Sigmoid colon (tissue), 7 donors: ENCODE data around the gene LHB. TPM values are rescaled to one million over a fixed set of nuclear protein-coding genes. Genes with fewer than 3 reads are reported as not detected.
"Not testable (repeated sequence)": the region's sequence is repeated elsewhere in the genome, so short reads cannot be mapped to it uniquely, and the experiment has no call there.

Experiments
- DNase-seq: peaks from one replicate; pipeline ENCODE4 v3.0.0-alpha.2; 2019
- H3K27ac ChIP-seq, 4 donors: fragments of 200-600 bp; sonication (generic); one replicate each; pipeline ENCODE4 v1.5.1; 2016 to 2019; ENCODE audit warnings: mild to moderate bottlenecking in 1 of 4
- H3K27me3 ChIP-seq, 3 donors: fragments of 200-600 bp; sonication (generic); one replicate each; pipeline ENCODE4 v1.5.1; 2019; ENCODE audit warnings: mild to moderate bottlenecking in 1 of 3
- H3K36me3 ChIP-seq, 4 donors: fragments of 200-600 bp; sonication (generic); one replicate each; pipeline ENCODE4 v1.5.1; 2016 to 2019
- H3K4me1 ChIP-seq, 4 donors: fragments of 200-600 bp; sonication (generic); one replicate each; pipeline ENCODE4 v1.5.1; 2017 to 2019
- H3K4me3 ChIP-seq, 4 donors: fragments of 200-600 bp; sonication (generic); one replicate each; pipeline ENCODE4 v1.5.1; 2017 to 2019; ENCODE audit warnings: mild to moderate bottlenecking in 2 of 4, moderate library complexity in 1 of 4
- H3K9me3 ChIP-seq, 4 donors: fragments of 200-600 bp in 3 of 4; sonication (generic) in 3 of 4; one replicate each; pipeline versions ENCODE4 v1.5.1 to v1.6.1; 2013 to 2019
- EP300 ChIP-seq, 4 donors: sonication (generic); formaldehyde crosslinking; IDR thresholded peaks; one replicate each; pipeline ENCODE4 v1.6.1; 2017; ENCODE audit warnings: antibody characterized with exemption in 4 of 4
- POLR2A ChIP-seq, 2 donors: fragments of 450-650 bp; IDR thresholded peaks; one replicate each; pipeline ENCODE4 v1.6.1; 2016; ENCODE audit warnings: antibody characterized with exemption in 2 of 2, mild to moderate bottlenecking in 2 of 2, moderate library complexity in 2 of 2
- POLR2AphosphoS5 ChIP-seq, 4 donors: sonication (generic); formaldehyde crosslinking; IDR thresholded peaks; one replicate each; pipeline ENCODE4 v1.6.1; 2017; ENCODE audit warnings: antibody characterized with exemption in 4 of 4
- WGBS, 2 donors: extraction: QIAGEN DNeasy Blood & Tissue Kit; methylation state at CpG; one replicate each; pipeline ENCODE4 v1.1.7; 2013; 5-methylcytosine and 5-hydroxymethylcytosine counted together
- intact Hi-C: fragments of 100-400 bp; cut with DNase I; formaldehyde crosslinking; loops from one replicate; pipeline ENCODE4 v1.15.1; 2023
- polyA plus RNA-seq, 3 donors: library from polyadenylated mRNA; stranded (reverse); fragments of 200-250 nt; gene quantifications; one replicate each; pipeline ENCODE4 v1.2.3, GENCODE V29; 2013
- total RNA-seq, 4 donors: library from RNA; depleted of rRNA; stranded (reverse); fragments of >200 nt; gene quantifications; one replicate each; pipeline ENCODE4 v1.1.0, GENCODE V29; 2016
- TF ChIP-seq, protein P1 (sequence below), 4 experiments: fragments of 450-650 bp in 3 of 4; fragments of 200-600 bp in 1 of 4; IDR thresholded peaks; one replicate each; pipeline ENCODE4 v1.5.1; 2016 to 2019; ENCODE audit warnings: antibody characterized with exemption in 4 of 4, mild to moderate bottlenecking in 3 of 4, moderate library complexity in 2 of 4
- donor health status: healthy with polysubstance abuse.
- donor health status: Bipolar disorder and iron deficiency.
- donor health status: healthy.

The LHB gene
- total and polyA plus RNA-seq, 7 donors, result not detected

DNA sequence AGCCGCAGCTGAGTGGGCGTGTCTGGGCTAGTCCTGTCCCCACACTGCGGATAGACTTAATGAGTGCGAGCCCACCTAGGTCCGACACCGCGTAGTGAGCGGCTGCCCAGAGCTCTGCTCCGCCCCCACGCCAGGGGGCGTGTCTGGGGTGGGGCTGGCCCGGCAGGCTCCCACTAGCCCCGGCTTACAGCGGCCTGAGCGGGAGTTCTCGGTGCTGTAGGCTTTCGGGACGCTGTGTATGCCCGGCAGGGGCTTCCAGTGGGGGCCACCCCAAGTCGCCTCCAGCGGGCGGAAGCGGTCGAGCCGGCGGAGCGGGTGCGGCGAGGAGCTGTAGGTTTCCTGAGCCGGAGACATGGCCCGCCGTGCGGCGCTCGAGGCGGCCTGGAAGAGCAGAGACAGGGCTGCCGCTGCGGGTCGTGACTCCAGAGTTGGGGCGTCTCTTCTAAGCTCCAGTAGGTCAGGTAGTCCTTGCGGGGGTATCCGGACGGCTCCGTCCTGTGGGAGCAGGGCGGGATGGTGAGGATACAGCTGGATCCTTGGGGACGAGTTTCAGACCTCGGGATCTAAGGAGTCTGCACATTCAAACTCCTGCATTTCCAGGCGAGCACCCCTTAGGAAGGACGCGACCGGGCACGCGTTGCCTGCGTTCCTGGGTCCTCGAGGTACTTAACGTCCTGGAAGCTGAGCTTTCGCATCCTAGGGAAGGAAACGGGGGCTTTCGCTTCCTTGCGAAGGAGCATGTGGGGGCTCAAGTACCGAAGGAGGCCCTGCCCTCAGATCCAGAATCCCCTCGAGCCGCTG is 39.4 kb upstream of the LHB start:
- H3K4me3 ChIP-seq, result peak overlapping the region; percentile 29 to 54 (median 48)
- WGBS, 2 donors, result 1% methylated on average over 63 of the region's 63 CpGs
- DNase-seq, result no peak
- no peaks in the 10 kb centered on the region for H3K36me3 ChIP-seq
- TF ChIP-seq, protein P1, sequence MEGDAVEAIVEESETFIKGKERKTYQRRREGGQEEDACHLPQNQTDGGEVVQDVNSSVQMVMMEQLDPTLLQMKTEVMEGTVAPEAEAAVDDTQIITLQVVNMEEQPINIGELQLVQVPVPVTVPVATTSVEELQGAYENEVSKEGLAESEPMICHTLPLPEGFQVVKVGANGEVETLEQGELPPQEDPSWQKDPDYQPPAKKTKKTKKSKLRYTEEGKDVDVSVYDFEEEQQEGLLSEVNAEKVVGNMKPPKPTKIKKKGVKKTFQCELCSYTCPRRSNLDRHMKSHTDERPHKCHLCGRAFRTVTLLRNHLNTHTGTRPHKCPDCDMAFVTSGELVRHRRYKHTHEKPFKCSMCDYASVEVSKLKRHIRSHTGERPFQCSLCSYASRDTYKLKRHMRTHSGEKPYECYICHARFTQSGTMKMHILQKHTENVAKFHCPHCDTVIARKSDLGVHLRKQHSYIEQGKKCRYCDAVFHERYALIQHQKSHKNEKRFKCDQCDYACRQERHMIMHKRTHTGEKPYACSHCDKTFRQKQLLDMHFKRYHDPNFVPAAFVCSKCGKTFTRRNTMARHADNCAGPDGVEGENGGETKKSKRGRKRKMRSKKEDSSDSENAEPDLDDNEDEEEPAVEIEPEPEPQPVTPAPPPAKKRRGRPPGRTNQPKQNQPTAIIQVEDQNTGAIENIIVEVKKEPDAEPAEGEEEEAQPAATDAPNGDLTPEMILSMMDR (IDR thresholded peaks at IDR 0.05), result peak in 2 of 4 experiments; percentile 27 to 29
- TF ChIP-seq POLR2AphosphoS5 (IDR thresholded peaks at IDR 0.05), result no peak
- no peak for TF ChIP-seq EP300 (IDR thresholded peaks at IDR 0.05)
- TF ChIP-seq POLR2A (IDR thresholded peaks at IDR 0.05), result no peak
- H3K27me3 ChIP-seq, result peaks cover 18 to 33% (median 23%) of the 10 kb centered on the region in 3 donors
- H3K27ac ChIP-seq, result no peak overlapping the region
- H3K9me3 ChIP-seq, result no peaks in the 10 kb centered on the region
- intact Hi-C loops, result no loop called here
- peaks cover 0 to 25% (median 21%) of the 10 kb centered on the region in 4 donors for H3K4me1 ChIP-seq

DNA sequence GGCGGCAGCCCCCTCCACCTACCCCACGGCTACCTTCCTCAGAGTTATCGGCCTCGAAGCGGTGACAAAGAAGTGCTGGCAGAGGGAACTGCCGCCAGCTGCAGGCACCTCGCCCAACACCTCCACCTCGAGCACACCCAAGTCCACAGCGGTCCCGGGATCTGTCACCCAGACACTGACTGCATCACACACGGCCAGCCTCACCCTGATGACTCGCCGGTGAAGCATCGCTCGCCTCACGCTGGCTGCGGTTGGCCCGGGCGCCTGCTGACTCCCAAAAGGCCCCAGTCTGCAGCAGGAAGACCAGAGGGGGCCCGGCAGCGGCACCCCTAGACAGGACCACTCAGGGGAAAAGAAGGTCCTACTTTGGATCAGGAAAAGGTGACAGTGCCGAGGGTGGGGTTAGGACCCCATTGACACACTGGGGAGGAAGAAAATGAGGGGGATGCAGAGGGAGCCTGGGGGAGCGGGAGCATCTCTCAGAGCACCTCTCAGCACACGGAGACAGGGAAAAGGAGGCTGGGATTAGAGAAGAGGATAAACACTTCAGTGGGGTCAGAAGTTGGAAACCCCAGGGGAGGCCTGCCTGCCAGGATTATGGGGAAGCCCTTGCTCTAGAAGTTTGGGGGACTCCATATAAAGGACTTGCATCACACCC is 33.6 kb upstream of the LHB start:
- H3K27ac ChIP-seq, H3K4me3 ChIP-seq, H3K27me3 ChIP-seq, H3K4me1 ChIP-seq, H3K36me3 ChIP-seq, intact Hi-C loops, H3K9me3 ChIP-seq, DNase-seq: not testable (repeated sequence)
- WGBS, 2 donors, result 53 to 77% methylated on average over 24 of the region's 24 CpGs

DNA sequence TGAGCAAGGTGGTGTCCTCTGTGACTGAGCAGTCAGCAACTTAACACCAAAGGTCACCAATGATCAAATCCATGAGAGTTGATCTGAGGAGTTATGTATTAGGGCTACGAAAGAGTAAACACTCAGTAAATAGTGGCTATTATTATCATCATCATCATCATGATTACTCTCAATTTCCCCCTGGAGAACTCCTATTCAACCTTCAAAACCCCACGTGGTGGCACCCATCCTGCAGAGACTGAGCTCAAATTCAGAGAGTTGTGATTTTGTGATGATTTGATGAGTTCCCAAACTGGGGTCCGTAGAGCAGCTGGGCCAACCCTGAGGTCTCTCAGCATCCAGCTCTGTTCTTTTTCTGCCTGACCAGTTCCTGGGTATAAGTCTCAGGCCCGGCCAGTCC is 32.9 kb upstream of the LHB start:
- H3K9me3 ChIP-seq, H3K27ac ChIP-seq, H3K27me3 ChIP-seq, H3K4me1 ChIP-seq, intact Hi-C loops, H3K36me3 ChIP-seq, H3K4me3 ChIP-seq, DNase-seq: not testable (repeated sequence)
- WGBS, 2 donors, result 74 to 79% methylated on average over 3 of the region's 4 CpGs

DNA sequence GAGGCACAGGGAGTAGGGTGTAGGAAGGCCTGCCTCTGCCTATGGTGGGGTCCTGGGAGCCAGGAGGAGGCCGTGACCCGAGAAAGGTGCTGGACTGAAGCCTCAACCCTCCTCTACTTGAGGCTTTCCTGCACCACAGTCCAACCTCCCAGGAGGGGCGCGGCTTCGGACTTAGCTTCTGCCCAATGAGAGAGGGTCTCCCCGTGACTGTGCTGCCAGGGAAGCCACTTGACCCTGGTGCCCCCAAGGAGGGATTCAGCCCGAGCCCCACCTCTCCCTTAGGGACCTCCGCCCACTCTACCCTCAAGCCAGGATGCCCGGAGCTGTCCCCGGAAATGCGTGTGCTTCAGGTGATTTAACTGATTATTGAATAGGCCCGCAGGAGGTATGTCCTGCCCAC is 32.1 kb upstream of the LHB start, which contains the start of gene CGB8:
Gene CGB8, minus strand, starts transcription at position 101 of the 400 bp plus-strand sequence. CDS start 372 bp downstream, outside the sequence.
- H3K27ac ChIP-seq, H3K27me3 ChIP-seq, DNase-seq, H3K36me3 ChIP-seq, intact Hi-C loops, H3K9me3 ChIP-seq, H3K4me3 ChIP-seq, H3K4me1 ChIP-seq: not testable (repeated sequence)
- WGBS, 2 donors, result 58 to 74% methylated on average over 11 to 12 of the region's 12 CpGs

DNA sequence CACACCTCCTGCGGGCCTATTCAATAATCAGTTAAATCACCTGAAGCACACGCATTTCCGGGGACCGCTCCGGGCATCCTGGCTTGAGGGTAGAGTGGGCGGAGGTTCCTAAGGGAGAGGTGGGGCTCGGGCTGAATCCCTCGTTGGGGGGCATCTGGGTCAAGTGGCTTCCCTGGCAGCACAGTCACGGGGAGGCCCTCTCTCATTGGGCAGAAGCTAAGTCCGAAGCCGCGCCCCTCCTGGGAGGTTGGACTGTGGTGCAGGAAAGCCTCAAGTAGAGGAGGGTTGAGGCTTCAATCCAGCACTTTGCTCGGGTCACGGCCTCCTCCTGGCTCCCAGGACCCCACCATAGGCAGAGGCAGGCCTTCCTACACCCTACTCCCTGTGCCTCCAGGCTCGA is 26.7 kb upstream of the LHB start, which contains the start of gene CGB5:
Gene CGB5, plus strand, starts transcription at position 301 of the 400 bp plus-strand sequence. CDS start 362 bp downstream, outside the sequence.
- H3K4me1 ChIP-seq, H3K36me3 ChIP-seq, H3K4me3 ChIP-seq, intact Hi-C loops, H3K9me3 ChIP-seq, H3K27ac ChIP-seq, H3K27me3 ChIP-seq, DNase-seq: not testable (repeated sequence)
- 53 to 69% methylated on average over 15 of the region's 15 CpGs for WGBS, 2 donors

DNA sequence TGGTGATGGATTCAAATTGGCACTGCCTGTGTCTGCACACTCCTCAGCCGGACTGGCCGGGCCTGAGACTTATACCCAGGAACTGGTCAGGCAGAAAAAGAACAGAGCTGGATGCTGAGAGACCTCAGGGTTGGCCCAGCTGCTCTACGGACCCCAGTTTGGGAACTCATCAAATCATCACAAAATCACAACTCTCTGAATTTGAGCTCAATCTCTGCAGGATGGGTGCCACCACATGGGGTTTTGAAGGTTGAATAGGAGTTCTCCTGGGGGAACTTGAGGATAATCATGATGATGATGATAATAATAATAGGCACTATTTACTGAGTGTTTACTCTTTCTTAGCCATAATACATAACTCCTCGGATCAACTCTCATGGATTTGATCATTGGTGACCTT is 25.8 kb upstream of the LHB start:
- DNase-seq, H3K27me3 ChIP-seq, H3K9me3 ChIP-seq, H3K36me3 ChIP-seq, H3K4me3 ChIP-seq, H3K27ac ChIP-seq, intact Hi-C loops, H3K4me1 ChIP-seq: not testable (repeated sequence)
- 87 to 92% methylated on average over 4 of the region's 4 CpGs for WGBS, 2 donors

DNA sequence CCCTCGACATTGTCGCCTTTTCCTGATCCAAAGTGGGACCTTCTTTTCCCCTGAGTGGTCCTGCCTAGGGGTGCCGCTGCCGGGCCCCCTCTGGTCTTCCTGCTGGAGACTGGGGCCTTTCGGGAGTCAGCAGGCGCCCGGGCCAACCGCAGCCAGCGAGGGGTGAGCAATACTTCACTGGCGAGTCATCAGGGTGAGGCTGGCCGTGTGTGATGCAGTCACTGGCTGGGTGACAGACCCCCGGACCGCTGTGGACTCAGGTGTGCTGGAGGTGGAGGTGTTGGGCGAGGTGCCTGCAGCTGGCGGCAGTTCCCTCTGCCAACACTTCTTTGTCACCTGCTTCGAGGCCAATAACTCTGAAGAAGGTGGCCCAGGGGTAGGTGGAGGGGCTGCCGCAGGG is 25.3 kb upstream of the LHB start:
- Histone ChIP-seq H3K27me3 (no peaks in the 10 kb centered on the region), H3K4me1 (no peaks in the 10 kb centered on the region), H3K4me3 (no peak overlapping the region), H3K36me3 (no peaks in the 10 kb centered on the region), H3K27ac (no peak overlapping the region), H3K9me3 (no peaks in the 10 kb centered on the region)
- intact Hi-C loops, result no loop called here
- no peak for DNase-seq
- 65 to 80% methylated on average over 17 of the region's 17 CpGs for WGBS, 2 donors
- TF ChIP-seq EP300 (IDR thresholded peaks at IDR 0.05) (no peak), POLR2AphosphoS5 (IDR thresholded peaks at IDR 0.05) (no peak), POLR2A (IDR thresholded peaks at IDR 0.05) (no peak)
- TF ChIP-seq, protein P1 (IDR thresholded peaks at IDR 0.05), result no peak

DNA sequence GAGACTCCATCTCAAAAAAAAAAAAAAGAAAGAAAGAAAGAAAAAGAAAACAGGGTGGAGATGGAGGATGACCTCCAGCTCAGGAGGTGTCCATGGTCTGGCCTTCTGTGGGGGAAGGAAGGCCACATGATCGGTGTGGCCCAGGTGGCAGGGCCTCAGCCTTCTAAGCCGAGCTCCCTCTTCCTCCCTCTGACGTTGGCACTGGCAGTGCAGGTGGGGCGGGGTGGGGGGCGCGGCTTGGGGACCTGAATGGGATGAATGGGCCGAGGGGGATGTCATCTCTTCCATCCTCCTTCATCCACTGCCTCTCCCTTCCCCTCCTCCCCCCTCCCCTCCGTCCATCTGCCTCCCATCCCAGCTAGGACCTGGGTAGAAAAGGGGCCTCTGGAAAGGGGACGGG is 22.8 kb upstream of the LHB start:
- H3K36me3 ChIP-seq, intact Hi-C loops, H3K4me1 ChIP-seq, H3K27ac ChIP-seq, H3K27me3 ChIP-seq, H3K9me3 ChIP-seq, H3K4me3 ChIP-seq, DNase-seq: not testable (repeated sequence)
- 53 to 59% methylated on average over 9 of the region's 9 CpGs for WGBS, 2 donors

DNA sequence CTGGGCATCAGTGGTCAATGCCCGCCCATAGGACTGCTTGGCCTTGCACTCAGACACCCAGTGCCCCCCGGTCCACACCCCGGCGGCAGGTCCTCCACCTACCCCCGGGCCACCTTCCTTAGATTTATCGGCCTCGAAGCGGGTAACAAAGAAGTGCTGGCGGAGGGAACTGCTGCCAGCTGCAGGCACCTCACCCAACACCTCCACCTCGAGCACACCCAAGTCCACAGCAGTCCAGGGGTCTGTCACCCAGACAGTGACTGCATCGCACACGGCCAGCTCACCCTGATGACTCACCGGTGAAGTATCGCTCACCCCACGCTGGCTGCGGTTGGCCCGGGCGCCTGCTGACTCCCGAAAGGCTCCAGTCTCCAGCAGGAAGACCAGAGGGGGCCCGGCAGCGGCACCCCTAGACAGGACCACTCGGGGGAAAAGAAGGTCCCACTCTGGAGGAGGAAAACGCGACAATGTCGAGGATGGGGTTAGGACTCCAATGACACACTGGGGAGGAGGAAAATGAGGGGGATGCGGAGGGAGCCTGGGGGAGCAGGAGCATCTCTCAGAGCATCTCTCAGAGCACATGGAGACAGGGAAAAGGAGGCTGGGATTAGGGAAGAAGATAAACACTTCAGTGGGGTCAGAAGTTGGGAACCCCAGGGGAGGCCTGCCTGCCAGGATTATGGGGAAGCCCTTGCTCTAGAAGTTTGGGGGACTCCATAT is 21.8 kb upstream of the LHB start:
- H3K27ac ChIP-seq, H3K4me1 ChIP-seq, H3K9me3 ChIP-seq, H3K27me3 ChIP-seq, DNase-seq, H3K36me3 ChIP-seq, intact Hi-C loops, H3K4me3 ChIP-seq: not testable (repeated sequence)
- WGBS, 2 donors, result 85 to 88% methylated on average over 26 of the region's 26 CpGs

DNA sequence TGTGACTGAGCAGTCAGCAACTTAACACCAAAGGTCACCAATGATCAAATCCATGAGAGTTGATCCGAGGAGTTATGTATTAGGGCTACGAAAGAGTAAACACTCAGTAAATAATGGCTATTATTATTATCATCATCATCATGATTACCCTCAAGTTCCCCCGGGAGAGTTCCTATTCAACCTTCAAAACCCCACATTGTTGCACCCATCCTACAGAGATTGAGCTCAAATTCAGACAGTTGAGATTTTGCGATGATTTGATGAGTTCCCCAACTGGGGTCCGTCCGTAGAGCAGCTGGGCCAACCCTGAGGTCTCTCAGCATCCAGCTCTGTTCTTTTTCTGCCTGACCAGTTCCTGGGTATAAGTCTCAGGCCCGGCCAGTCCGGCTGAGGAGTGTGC is 21.2 kb upstream of the LHB start:
- H3K36me3 ChIP-seq, DNase-seq, H3K4me1 ChIP-seq, intact Hi-C loops, H3K4me3 ChIP-seq, H3K27me3 ChIP-seq, H3K9me3 ChIP-seq, H3K27ac ChIP-seq: not testable (repeated sequence)
- 85 to 88% methylated on average over 7 to 8 of the region's 8 CpGs for WGBS, 2 donors
